M059J (cell line): ENCODE measurements around the gene GLIS1. TPM values are rescaled to one million over a fixed set of nuclear protein-coding genes. Genes with fewer than 3 reads are reported as not detected.

ENCODE experiments used
- DNase-seq: peaks from one replicate; pipeline ENCODE4 v3.0.0-alpha.2; 2012; ENCODE audit warnings: low read depth
- total RNA-seq: library from RNA; depleted of rRNA; stranded (reverse); fragments of >200 nt; shearing (Covaris generic); gene quantifications from 2 replicates; pipeline ENCODE4 v1.2.3, GENCODE V29; 2014

GLIS1 gene
- total RNA-seq, 1 experiment from 2014 or later: 3.0 TPM

GRCh38 chr1:53736290-53736689 lies 2.7 kb downstream of the GLIS1 start:
- peak; percentile 52 for DNase-seq

DNA sequence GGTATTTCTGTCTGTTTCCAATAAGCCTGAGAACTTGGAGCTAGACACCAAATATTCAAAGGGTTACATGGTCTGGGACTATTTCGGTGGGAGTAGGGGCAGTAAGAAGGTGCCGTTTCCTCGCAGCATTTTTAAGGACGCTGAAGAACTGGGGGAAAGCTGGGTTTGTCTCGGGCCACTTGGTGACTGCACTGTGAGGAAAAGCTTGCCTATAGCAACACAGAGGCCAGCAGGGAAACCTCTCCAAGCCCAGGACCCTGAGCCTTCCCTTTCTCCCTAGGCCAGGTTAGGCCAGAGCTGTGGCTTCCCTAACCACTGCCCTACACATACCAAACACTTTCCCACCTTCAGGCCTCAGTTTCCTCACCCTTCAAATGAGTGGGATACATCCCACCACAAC lies 3.3 kb downstream of the GLIS1 start:
- DNase-seq: peak; percentile 11

DNA sequence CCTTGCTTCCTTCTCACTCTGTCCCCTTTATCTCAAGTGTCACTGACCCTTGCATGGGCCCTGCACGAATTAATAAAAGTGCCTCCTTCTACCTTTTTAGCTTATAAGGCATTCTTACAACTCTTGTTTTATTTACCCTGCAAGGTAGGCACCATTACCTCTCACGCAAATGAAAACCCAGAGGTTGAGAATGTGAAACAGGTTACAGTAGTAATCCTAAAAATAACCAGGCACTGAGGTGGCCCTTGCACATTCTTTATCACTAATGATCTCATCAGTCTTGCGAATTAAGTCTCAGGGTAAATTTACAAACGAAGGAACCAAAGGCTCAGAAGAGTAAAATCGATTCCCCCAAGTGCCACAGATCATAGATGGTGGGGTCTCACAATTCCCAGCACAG lies 3.7 kb downstream of the GLIS1 start:
- DNase-seq: peak; percentile 77

DNA sequence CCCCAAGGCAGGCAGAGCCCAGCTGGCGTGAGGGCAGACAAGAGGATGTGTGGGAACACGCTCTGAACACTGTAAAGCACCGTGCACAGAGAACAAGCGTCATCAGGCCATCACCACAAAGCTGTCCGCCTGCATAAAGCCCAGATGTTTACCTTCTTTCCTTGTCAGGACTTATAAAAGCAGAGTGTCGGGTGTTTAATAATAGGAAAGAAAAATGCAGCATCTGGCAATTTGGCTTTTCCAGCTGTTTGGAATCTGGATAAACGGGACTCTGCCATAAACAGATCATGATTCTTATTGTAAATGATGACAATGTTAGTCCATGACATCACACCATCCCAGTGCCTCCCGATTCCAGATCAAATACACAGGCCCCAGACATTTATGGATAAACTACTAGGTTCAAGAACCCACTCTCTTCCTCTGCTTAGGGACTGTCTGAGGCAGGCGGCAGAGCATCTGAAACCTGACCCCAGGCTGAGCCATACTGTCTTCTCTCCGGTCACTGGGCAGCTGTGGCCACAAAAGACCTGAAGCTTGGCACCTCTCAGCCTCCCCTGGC lies 4.2 kb downstream of the GLIS1 start:
- DNase-seq: peak; percentile 84

- DNase-seq: peak; percentile 93
Measured at GRCh38 chr1:53733975-53734649, 4.9 kb downstream of the GLIS1 start.

DNA sequence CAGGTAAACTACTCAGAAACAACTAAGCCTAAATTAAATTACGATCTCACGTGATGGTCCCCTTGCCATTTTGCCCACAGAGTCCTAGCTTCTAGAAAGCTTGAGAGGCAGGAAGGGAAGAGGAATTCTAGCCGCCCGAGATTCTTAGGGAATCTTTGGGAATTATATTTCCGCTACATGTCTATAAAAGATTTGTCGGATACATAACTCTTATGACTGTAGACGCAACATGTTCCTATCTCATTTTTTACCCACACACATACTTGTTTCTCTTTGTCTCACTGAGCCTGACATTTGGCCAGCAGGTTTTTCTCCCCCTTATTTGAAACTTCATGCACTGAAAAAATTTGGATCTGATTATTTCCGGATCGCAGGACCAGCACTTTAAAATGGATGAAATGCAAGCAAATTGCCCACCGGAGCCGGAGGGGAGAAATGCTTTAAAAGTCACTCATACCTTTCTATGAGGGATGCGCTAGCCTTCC lies 5.5 kb downstream of the GLIS1 start:
- no peak for DNase-seq

GRCh38 chr1:53732912-53733317 lies 6.0 kb downstream of the GLIS1 start:
- DNase-seq: peak; percentile 94

- DNase-seq: no peak
Measured at GRCh38 chr1:53732409-53732808, 6.6 kb downstream of the GLIS1 start.

- peak; percentile 89 for DNase-seq
Measured at GRCh38 chr1:53731779-53732305, 7.1 kb downstream of the GLIS1 start.

DNA sequence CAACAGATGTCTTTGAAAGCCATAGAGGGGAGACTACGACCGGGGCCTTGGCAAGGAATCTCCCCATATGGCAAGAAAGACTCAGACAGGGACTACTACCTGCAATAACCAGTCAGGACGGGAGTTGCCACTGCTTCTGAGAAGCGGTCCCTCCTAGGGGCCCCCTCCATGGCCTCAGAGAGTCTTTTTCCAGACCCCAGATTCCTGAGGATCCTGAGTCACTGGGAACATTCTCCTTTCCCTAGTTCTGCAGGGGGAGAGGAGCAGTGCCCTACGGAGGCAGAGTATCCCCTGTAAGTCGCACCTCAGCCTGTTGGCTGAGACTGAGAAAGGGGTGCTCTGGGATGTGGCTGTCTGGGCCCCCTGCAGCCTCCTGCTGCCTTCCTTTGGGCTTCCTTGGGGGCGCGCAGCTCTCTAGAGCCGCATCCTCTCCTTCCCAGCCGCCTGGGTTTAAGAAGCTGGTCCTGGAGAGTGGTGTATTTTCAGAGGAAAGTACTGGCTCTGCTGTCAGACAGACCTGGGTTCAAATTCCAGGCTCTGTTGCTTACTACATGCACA lies 7.8 kb downstream of the GLIS1 start:
- DNase-seq: no peak

- no peak for DNase-seq
Measured at GRCh38 chr1:53730224-53730865, 8.6 kb downstream of the GLIS1 start.

GRCh38 chr1:53729456-53730223 lies 9.3 kb downstream of the GLIS1 start:
- DNase-seq: no peak

DNA sequence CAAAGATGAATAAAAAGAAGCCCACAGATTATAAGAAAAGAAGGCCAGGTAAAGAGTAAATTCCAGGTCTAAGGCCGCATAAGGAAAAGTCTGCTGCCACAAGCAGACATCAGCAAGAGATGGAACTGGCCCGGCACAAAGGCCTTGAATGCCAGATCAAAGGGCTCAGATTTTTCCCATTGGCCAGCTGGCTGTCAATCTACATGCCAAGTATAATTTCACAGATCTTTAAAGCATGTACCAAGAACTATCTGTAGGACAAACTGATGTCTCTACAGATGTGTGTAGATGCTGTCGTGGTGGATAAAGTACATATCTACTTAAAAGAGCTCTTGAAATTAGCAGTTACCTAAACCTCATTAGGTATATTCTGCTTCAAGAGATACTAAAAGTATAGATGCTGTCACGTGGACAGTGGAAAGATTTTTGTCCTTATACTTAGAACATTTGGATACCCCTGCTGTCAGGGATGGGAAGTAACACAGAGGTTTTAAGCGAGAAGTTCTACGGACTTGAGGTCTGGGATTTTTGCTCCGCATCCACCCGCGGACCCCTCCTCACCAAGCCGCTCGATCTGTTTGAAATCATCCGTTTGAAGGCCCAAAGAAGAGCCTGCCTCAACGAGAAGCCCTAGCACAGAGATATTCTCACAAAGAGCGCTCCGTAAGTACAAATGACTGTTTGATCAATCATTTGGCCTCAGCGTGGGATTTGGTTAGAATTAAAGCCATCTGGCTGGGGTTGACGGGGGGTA lies 10.1 kb downstream of the GLIS1 start:
- no peak for DNase-seq

- no peak for DNase-seq
Measured at GRCh38 chr1:53728196-53728595, 10.8 kb downstream of the GLIS1 start.

- DNase-seq: no peak
Measured at GRCh38 chr1:53727461-53728092, 11.4 kb downstream of the GLIS1 start.

DNA sequence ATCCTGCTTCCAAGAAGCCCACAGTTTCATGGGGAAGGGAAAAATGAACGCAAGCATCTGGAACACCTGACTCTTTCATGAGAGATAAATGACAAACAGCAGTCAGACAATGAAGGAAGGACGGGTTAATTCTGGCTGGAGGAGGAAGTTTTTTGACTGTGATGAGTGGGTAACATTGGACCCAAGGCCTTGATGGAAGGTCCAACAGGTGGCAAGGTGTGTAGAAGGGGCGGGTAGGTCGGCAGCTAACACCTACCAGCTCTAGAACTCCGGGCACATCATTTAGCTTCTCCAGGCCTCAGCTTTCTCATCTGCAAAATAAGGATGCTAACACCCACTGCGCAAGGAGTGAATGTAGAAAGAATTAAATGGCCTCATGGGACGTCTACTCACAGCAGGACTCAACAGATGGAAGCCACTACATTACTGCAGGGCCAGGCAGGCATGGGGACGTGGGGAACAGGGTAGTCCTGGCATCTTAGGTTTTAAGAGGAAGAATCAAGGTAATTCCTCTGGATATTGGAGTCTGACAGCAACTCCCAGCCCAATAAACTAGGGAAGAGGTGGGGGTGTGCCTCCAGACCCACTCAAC lies 12.9 kb downstream of the GLIS1 start:
- DNase-seq: no peak

GRCh38 chr1:53725238-53725689 lies 13.7 kb downstream of the GLIS1 start:
- DNase-seq: peak; percentile 81

- no peak for DNase-seq
Measured at GRCh38 chr1:53722025-53722424, 16.9 kb downstream of the GLIS1 start.

DNA sequence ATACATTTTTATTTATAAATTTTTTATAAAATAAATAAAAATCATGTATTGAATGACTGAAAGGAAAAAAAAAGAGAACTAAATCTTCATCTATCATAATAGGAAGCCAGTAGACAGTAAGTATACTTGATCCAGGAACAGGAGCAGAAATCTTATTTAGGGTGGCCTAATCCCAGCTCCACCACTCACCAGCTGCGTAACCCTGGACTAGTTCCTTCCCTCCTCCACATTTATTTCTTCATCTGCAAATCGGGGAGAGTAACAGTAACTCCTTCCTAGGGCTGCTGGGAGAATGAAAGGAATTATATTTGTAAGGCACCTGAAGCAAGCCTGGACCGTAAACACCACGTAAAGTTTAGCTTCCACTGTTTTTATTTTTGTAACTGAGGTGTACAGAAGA lies 17.9 kb downstream of the GLIS1 start:
- DNase-seq: no peak

- DNase-seq: no peak
Measured at GRCh38 chr1:53719469-53719868, 19.5 kb downstream of the GLIS1 start.
